Esophagus muscularis mucosa (tissue), 4 donors: ENCODE results near the gene ADAMTSL1. TPM values are rescaled to one million over a fixed set of nuclear protein-coding genes. Genes with fewer than 3 reads are reported as not detected.
"Not testable (repeated sequence)": the region's sequence is repeated elsewhere in the genome, so short reads cannot be mapped to it uniquely, and the experiment has no call there.

Source experiments
- DNase-seq: peaks from one replicate; pipeline ENCODE4 v3.0.0-alpha.2; 2017; ENCODE audit errors: extremely low spot score
- H3K27ac ChIP-seq, 4 donors: fragments of 200-600 bp; sonication (generic); replicated peaks in 1 of 4; 1 replicate in 3 of 4; 2 replicates in 1 of 4; pipeline ENCODE4 v1.5.1; 2016 to 2019; ENCODE audit warnings: mild to moderate bottlenecking in 1 of 4
- H3K27me3 ChIP-seq, 4 donors: fragments of 200-600 bp; sonication (generic); one replicate each; pipeline versions ENCODE4 v1.5.1 to v1.6.0; 2016 to 2019
- H3K36me3 ChIP-seq, 4 donors: fragments of 200-600 bp; sonication (generic); one replicate each; pipeline ENCODE4 v1.5.1; 2016 to 2019
- H3K4me1 ChIP-seq, 4 donors: fragments of 200-600 bp; sonication (generic); one replicate each; pipeline ENCODE4 v1.5.1; 2016 to 2019
- H3K4me3 ChIP-seq, 4 donors: fragments of 200-600 bp; sonication (generic); 1 replicate in 2 of 4; 2 replicates in 2 of 4; pipeline ENCODE4 v1.5.1; 2016 to 2019; ENCODE audit warnings: mild to moderate bottlenecking in 4 of 4, moderate library complexity in 1 of 4
- H3K9me3 ChIP-seq, 4 donors: fragments of 200-600 bp; sonication (generic); 1 replicate in 3 of 4; 2 replicates in 1 of 4; pipeline ENCODE4 v1.5.1; 2016 to 2019
- EP300 ChIP-seq: sonication (generic); formaldehyde crosslinking; IDR thresholded peaks from one replicate; pipeline ENCODE4 v1.6.1; 2017; ENCODE audit warnings: antibody characterized with exemption
- POLR2A ChIP-seq: fragments of 450-650 bp; IDR thresholded peaks from one replicate; pipeline ENCODE4 v1.6.1; 2017; ENCODE audit warnings: antibody characterized with exemption, moderate library complexity, mild to moderate bottlenecking, low read depth
- POLR2AphosphoS5 ChIP-seq, 2 donors: sonication (generic); formaldehyde crosslinking; IDR thresholded peaks; one replicate each; pipeline ENCODE4 v1.6.1; 2017; ENCODE audit warnings: antibody characterized with exemption in 2 of 2
- WGBS: methylation state at CpG from one replicate; pipeline ENCODE4 v1.1.5; 2018; 5-methylcytosine and 5-hydroxymethylcytosine counted together
- intact Hi-C: fragments of 100-400 bp; cut with DNase I; formaldehyde crosslinking; loops from one replicate; pipeline ENCODE4 v1.15.1; 2023
- total RNA-seq, 4 donors: library from RNA; depleted of rRNA; stranded (reverse); fragments of >200 nt; gene quantifications; one replicate each; pipeline versions ENCODE4 v1.1.0 to v1.2.1, GENCODE V29; 2016
- TF ChIP-seq, protein P1 (sequence below), 3 experiments: fragments of 200-600 bp in 2 of 3; fragments of 450-650 bp in 1 of 3; sonication (generic) in 2 of 3; IDR thresholded peaks; one replicate each; pipeline ENCODE4 v1.5.1; 2017 to 2019; ENCODE audit warnings: antibody characterized with exemption in 3 of 3, mild to moderate bottlenecking in 2 of 3, moderate library complexity in 1 of 3

The ADAMTSL1 gene
- total RNA-seq, 4 donors from 2014 or later = 81.7 to 172 (median 145) TPM

GRCh38 chr9:18923167-18923566, 449.2 kb downstream of the ADAMTSL1 start:
- Histone ChIP-seq H3K4me3 (no peak overlapping the region), H3K27ac (no peak overlapping the region), H3K36me3 (no peaks in the 10 kb centered on the region), H3K4me1 (peaks cover 14 to 35% (median 31%) of the 10 kb centered on the region in 4 donors), H3K9me3 (no peaks in the 10 kb centered on the region), H3K27me3 (no peaks in the 10 kb centered on the region)
- TF ChIP-seq POLR2AphosphoS5 (IDR thresholded peaks at IDR 0.05) = no peak
- peak; percentile 57 for DNase-seq
- intact Hi-C loops = no loop called here
- 43% methylated on average over 2 of the region's 2 CpGs for WGBS

DNA sequence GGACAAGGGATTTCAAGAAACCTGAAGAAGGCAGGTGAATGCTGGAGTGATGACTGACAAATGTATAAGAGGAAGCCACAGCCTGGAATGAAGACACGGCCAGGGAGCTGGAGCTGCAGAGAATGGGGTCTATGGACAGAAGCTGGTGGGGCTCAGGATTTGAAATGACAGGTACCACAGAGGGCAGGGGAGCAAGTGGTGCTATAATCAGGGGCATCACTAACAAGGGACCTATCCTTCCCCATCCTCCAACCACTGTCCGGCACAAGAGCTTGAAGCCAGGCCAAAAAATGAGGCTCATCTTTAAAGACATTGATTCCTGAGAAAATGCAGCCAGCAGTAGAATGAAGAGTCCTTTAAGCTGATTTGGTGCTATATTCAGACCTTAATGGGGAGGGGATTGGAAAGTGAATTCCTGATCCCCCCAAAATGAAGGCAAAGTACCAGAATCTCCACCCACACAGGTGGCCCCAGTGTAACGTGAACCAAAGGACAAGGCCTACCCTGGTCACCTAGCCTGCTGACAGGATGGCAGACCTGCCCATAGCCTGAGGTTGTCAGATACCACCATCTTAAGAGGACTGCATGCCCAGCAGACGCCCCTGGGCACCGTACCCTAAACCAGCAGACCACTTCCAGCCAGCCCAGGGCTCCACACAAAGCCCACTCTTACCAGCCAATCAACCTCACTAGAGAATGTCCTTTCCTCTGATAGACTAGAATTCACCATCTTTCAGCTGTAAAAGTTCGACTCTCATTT, 449.9 kb downstream of the ADAMTSL1 start:
- peak; percentile 62 for DNase-seq
- WGBS = 88% methylated on average over 6 of the region's 6 CpGs
- Histone ChIP-seq H3K4me1 (peaks cover 14 to 35% (median 31%) of the 10 kb centered on the region in 4 donors), H3K27ac (no peak overlapping the region), H3K4me3 (no peak overlapping the region), H3K36me3 (no peaks in the 10 kb centered on the region), H3K27me3 (no peaks in the 10 kb centered on the region), H3K9me3 (no peaks in the 10 kb centered on the region)
- no peak for TF ChIP-seq POLR2A
- no peak for TF ChIP-seq POLR2AphosphoS5 (IDR thresholded peaks at IDR 0.05)
- TF ChIP-seq, protein P1, sequence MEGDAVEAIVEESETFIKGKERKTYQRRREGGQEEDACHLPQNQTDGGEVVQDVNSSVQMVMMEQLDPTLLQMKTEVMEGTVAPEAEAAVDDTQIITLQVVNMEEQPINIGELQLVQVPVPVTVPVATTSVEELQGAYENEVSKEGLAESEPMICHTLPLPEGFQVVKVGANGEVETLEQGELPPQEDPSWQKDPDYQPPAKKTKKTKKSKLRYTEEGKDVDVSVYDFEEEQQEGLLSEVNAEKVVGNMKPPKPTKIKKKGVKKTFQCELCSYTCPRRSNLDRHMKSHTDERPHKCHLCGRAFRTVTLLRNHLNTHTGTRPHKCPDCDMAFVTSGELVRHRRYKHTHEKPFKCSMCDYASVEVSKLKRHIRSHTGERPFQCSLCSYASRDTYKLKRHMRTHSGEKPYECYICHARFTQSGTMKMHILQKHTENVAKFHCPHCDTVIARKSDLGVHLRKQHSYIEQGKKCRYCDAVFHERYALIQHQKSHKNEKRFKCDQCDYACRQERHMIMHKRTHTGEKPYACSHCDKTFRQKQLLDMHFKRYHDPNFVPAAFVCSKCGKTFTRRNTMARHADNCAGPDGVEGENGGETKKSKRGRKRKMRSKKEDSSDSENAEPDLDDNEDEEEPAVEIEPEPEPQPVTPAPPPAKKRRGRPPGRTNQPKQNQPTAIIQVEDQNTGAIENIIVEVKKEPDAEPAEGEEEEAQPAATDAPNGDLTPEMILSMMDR (IDR thresholded peaks at IDR 0.05) = no peak
- no peak for TF ChIP-seq EP300
- intact Hi-C loops = no loop called here

DNA sequence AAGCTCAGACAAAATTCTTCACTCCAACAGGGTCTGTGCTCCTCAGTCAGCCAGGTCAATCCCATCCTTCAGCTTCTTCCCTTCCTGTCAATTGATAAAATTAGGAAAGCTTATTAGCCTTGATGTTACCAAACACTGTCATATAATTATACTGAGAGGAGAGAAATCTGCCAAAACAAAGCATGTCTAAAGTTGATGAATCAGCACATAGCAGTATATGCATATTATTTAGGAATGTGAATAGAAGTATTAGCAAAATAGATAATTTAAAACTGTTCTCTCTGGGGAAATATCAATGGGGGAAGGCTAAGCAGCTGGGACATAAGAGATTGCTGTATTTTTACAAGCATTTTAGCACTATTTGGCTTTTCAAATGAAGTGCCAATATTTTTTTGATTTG, 451.9 kb downstream of the ADAMTSL1 start:
- TF ChIP-seq EP300 (no peak), POLR2A (no peak), POLR2AphosphoS5 (IDR thresholded peaks at IDR 0.05) (no peak)
- TF ChIP-seq, protein P1 (IDR thresholded peaks at IDR 0.05) = no peak
- Histone ChIP-seq H3K9me3 (no peaks in the 10 kb centered on the region), H3K36me3 (no peaks in the 10 kb centered on the region), H3K27me3 (no peaks in the 10 kb centered on the region), H3K4me1 (peaks cover 10 to 22% (median 18%) of the 10 kb centered on the region in 4 donors), H3K4me3 (no peak overlapping the region), H3K27ac (no peak overlapping the region)
- intact Hi-C loops = no loop called here
- DNase-seq = no peak

GRCh38 chr9:18926513-18926912, 452.6 kb downstream of the ADAMTSL1 start:
- H3K27me3 ChIP-seq = no peaks in the 10 kb centered on the region
- peaks cover 5 to 15% (median 12%) of the 10 kb centered on the region in 4 donors for H3K4me1 ChIP-seq
- no peak overlapping the region for H3K27ac ChIP-seq
- intact Hi-C loops = no loop called here
- TF ChIP-seq, protein P1 (IDR thresholded peaks at IDR 0.05) = no peak
- no peak overlapping the region for H3K4me3 ChIP-seq
- 96% methylated on average over 3 of the region's 3 CpGs for WGBS
- no peak for DNase-seq
- no peaks in the 10 kb centered on the region for H3K9me3 ChIP-seq
- no peaks in the 10 kb centered on the region for H3K36me3 ChIP-seq

GRCh38 chr9:18928711-18929110, 454.8 kb downstream of the ADAMTSL1 start:
- Histone ChIP-seq H3K4me1 (no peaks in the 10 kb centered on the region), H3K9me3 (no peaks in the 10 kb centered on the region), H3K27me3 (no peaks in the 10 kb centered on the region), H3K4me3 (no peak overlapping the region), H3K36me3 (no peaks in the 10 kb centered on the region), H3K27ac (no peak overlapping the region)
- 85% methylated on average over 7 of the region's 7 CpGs for WGBS
- DNase-seq = no peak
- intact Hi-C loops = no loop called here
- TF ChIP-seq EP300 (no peak), POLR2AphosphoS5 (IDR thresholded peaks at IDR 0.05) (no peak), POLR2A (no peak)
- TF ChIP-seq, protein P1 (IDR thresholded peaks at IDR 0.05) = no peak

- H3K27ac ChIP-seq, intact Hi-C loops: not testable (repeated sequence)
Measured at GRCh38 chr9:18930611-18931010, 456.7 kb downstream of the ADAMTSL1 start.

More at GRCh38 chr9:18930611-18931010, 456.7 kb downstream of the ADAMTSL1 start:
- H3K9me3 ChIP-seq, H3K27me3 ChIP-seq, DNase-seq, H3K4me1 ChIP-seq, H3K36me3 ChIP-seq, H3K4me3 ChIP-seq: not testable (repeated sequence)
- WGBS = 91% methylated on average over 13 of the region's 13 CpGs
